ENCODE measurements around the gene ARL15.

GRCh38 chr5:54080831-54081230, 229.5 kb downstream of the ARL15 start:
- TF ChIP-seq POLR2A (IDR thresholded peaks at IDR 0.05; ENCODE audit: low read depth, low read length) (no peak), POU2F2 (IDR thresholded peaks at IDR 0.05; ENCODE audit: low read depth, low read length) (no peak), POLR2AphosphoS5 (IDR thresholded peaks at IDR 0.05; ENCODE audit: low read depth, low read length) (no peak), SPI1 (IDR thresholded peaks at IDR 0.05; ENCODE audit: low read depth, low read length) (no peak), TAF1 (IDR thresholded peaks at IDR 0.05; ENCODE audit: low read depth, low read length) (no peak)

All from GM12891 (cell line).